Neural progenitor cell (in vitro differentiated cells): ENCODE measurements around the gene ARID5B.

Source experiments
- CTCF ChIP-seq: fragments of 200-600 bp; sonication (generic); IDR thresholded peaks from 2 replicates; pipeline ENCODE4 v1.5.1; 2017; ENCODE audit warnings: antibody characterized with exemption, mild to moderate bottlenecking
- EZH2 ChIP-seq: fragments of 200-600 bp; sonication (generic); IDR thresholded peaks from 2 replicates; pipeline ENCODE4 v1.6.1; 2017; ENCODE audit warnings: antibody characterized with exemption, mild to moderate bottlenecking, moderate library complexity
- EZH2phosphoT487 ChIP-seq: fragments of 200-600 bp; sonication (generic); IDR thresholded peaks from 2 replicates; pipeline ENCODE4 v1.6.1; 2017; ENCODE audit warnings: antibody characterized with exemption

DNA sequence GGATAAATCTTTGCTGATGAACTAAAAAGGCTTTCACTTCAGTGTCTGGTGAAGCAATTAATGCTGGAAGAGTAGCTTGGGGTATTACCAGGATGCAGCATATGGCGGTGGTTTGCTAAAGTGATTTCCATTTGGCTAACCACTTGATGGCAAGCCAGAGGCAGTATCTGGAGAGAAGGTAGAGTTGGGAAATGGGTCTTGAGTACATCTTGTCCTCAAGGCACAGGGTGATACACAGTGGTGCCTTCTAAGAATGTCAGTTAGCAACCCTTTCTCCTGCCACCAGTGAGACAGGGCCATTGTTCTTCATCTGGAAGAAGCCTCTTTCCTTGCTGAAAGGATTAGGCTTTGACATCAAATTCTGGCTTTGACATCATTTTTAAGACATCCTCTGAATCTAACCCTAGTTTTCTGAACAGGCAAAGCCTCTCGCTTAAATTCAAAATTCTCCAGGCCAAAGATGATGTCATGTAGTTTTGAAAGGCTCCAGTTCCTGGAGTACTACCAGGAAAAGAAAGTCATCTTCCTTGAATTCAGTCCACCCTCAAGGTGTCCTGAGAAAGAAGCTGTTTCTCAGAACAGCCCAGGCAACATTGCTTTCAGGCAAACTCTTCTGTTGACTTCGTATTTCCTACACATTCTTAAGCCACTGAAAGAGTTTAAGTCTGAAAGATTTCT lies 162.4 kb downstream of the ARID5B start:
- TF ChIP-seq EZH2phosphoT487 (no peak), CTCF (no peak), EZH2 (no peak)
